A549 (cell line): ENCODE data around the gene IFNA2.

Experiments used
- CEBPB ChIP-seq, 2 experiments: fragments of >200 bp in 1 of 2; sonication (Bioruptor Twin) in 1 of 2; formaldehyde crosslinking in 1 of 2; IDR thresholded peaks; 2 replicates each; pipeline ENCODE4 v1.6.1; 2012 to 2016
- EP300 ChIP-seq, 2 experiments: fragments of >200 bp; sonication (Bioruptor Twin); formaldehyde crosslinking; IDR thresholded peaks; 2 replicates in 1 of 2; 3 replicates in 1 of 2; pipeline ENCODE4 v1.6.1; 2016 to 2017
- ESRRA ChIP-seq: fragments of 150-350 bp; IDR thresholded peaks from 2 replicates; pipeline ENCODE4 v1.6.1; 2014; ENCODE audit warnings: mild to moderate bottlenecking, low read length, borderline replicate concordance
- HOXB5 ChIP-seq: fragments of 250-450 bp; sonication (Bioruptor Pico); IDR thresholded peaks from 2 replicates; pipeline ENCODE4 v1.5.0; 2020; ENCODE audit warnings: mild to moderate bottlenecking, moderate library complexity
- KDM1A ChIP-seq: fragments of 200-600 bp; sonication (generic); IDR thresholded peaks from 2 replicates; pipeline ENCODE4 v1.6.1; 2016; ENCODE audit warnings: low read depth, mild to moderate bottlenecking
- RARB ChIP-seq: fragments of 250-450 bp; sonication (Bioruptor Pico); IDR thresholded peaks from 2 replicates; pipeline ENCODE4 v1.8.0; 2021; ENCODE audit warnings: mild to moderate bottlenecking, moderate library complexity
- RFX5 ChIP-seq: fragments of 450-650 bp; IDR thresholded peaks from 2 replicates; pipeline ENCODE4 v1.7.1; 2014; ENCODE audit warnings: antibody characterized with exemption, mild to moderate bottlenecking, moderate library complexity
- SMC3 ChIP-seq: fragments of >200 bp; sonication (Bioruptor Twin); formaldehyde crosslinking; IDR thresholded peaks from 3 replicates; pipeline ENCODE4 v1.6.1; 2018; ENCODE audit warnings: inconsistent platforms
- TFCP2L1 ChIP-seq: fragments of 250-450 bp; sonication (Bioruptor Pico); IDR thresholded peaks from 2 replicates; pipeline ENCODE4 v1.5.0; 2021; ENCODE audit warnings: mild to moderate bottlenecking
- TF ChIP-seq, protein P1 (sequence below): fragments of >200 bp; sonication (Bioruptor Twin); formaldehyde crosslinking; IDR thresholded peaks from 3 replicates; pipeline ENCODE4 v1.5.1; 2016
- TF ChIP-seq, protein P2 (sequence below): fragments of 450-650 bp; IDR thresholded peaks from 2 replicates; pipeline ENCODE4 v1.6.1; 2014; ENCODE audit warnings: antibody characterized with exemption
- TF ChIP-seq, protein P3 (sequence below): fragments of 150-350 bp; IDR thresholded peaks from 2 replicates; pipeline ENCODE4 v1.6.1; 2014; ENCODE audit warnings: low read depth, mild to moderate bottlenecking, low read length
- TF ChIP-seq, protein P4 (sequence below): IDR thresholded peaks from 2 replicates; pipeline ENCODE4 v1.6.1; 2012; ENCODE audit warnings: low read depth, borderline replicate concordance
- TF ChIP-seq, protein P5 (sequence below): fragments of 200-600 bp; sonication (generic); IDR thresholded peaks from 2 replicates; pipeline ENCODE4 v1.6.1; 2016; ENCODE audit warnings: antibody characterized with exemption, mild to moderate bottlenecking, moderate library complexity

DNA sequence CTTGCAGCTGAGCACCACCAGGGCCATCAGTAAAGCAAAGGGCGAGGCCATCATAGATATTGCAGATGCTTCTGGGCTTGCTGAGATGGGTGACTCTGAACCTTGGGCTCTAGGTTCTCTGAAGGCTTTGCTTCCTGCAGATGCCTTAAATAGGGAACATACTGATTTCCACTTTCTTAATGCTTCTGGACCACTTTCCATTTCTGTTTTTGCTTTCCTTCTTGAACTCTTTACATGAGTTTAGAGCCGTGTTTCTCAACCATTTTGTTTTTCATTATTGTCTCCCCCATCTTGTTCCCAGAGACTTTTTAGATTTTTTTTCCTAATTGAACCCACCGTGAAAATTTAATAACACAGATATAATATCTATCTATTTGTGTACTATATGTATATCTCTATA lies 17.2 kb downstream of the IFNA2 start, which contains the start of gene IFNA13:
- TF ChIP-seq ESRRA, result no peak
- TF ChIP-seq, protein P1, sequence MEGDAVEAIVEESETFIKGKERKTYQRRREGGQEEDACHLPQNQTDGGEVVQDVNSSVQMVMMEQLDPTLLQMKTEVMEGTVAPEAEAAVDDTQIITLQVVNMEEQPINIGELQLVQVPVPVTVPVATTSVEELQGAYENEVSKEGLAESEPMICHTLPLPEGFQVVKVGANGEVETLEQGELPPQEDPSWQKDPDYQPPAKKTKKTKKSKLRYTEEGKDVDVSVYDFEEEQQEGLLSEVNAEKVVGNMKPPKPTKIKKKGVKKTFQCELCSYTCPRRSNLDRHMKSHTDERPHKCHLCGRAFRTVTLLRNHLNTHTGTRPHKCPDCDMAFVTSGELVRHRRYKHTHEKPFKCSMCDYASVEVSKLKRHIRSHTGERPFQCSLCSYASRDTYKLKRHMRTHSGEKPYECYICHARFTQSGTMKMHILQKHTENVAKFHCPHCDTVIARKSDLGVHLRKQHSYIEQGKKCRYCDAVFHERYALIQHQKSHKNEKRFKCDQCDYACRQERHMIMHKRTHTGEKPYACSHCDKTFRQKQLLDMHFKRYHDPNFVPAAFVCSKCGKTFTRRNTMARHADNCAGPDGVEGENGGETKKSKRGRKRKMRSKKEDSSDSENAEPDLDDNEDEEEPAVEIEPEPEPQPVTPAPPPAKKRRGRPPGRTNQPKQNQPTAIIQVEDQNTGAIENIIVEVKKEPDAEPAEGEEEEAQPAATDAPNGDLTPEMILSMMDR, result no peak
- TF ChIP-seq, protein P2, sequence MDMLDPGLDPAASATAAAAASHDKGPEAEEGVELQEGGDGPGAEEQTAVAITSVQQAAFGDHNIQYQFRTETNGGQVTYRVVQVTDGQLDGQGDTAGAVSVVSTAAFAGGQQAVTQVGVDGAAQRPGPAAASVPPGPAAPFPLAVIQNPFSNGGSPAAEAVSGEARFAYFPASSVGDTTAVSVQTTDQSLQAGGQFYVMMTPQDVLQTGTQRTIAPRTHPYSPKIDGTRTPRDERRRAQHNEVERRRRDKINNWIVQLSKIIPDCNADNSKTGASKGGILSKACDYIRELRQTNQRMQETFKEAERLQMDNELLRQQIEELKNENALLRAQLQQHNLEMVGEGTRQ, result no peak
- TF ChIP-seq, protein P3, sequence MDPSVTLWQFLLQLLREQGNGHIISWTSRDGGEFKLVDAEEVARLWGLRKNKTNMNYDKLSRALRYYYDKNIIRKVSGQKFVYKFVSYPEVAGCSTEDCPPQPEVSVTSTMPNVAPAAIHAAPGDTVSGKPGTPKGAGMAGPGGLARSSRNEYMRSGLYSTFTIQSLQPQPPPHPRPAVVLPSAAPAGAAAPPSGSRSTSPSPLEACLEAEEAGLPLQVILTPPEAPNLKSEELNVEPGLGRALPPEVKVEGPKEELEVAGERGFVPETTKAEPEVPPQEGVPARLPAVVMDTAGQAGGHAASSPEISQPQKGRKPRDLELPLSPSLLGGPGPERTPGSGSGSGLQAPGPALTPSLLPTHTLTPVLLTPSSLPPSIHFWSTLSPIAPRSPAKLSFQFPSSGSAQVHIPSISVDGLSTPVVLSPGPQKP, result no peak
- TF ChIP-seq KDM1A, result no peak
- TF ChIP-seq SMC3, result no peak
- TF ChIP-seq EP300 (IDR thresholded peaks at IDR 0.05), result no peak
- TF ChIP-seq RFX5, result no peak
- TF ChIP-seq TFCP2L1 (CRISPR knock-in tag), result no peak
- no peak for TF ChIP-seq RARB (CRISPR knock-in tag)
- TF ChIP-seq CEBPB (IDR thresholded peaks at IDR 0.05), result no peak
- TF ChIP-seq HOXB5 (CRISPR knock-in tag), result no peak
- TF ChIP-seq, protein P4, sequence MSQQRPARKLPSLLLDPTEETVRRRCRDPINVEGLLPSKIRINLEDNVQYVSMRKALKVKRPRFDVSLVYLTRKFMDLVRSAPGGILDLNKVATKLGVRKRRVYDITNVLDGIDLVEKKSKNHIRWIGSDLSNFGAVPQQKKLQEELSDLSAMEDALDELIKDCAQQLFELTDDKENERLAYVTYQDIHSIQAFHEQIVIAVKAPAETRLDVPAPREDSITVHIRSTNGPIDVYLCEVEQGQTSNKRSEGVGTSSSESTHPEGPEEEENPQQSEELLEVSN, result no peak
- TF ChIP-seq, protein P5, sequence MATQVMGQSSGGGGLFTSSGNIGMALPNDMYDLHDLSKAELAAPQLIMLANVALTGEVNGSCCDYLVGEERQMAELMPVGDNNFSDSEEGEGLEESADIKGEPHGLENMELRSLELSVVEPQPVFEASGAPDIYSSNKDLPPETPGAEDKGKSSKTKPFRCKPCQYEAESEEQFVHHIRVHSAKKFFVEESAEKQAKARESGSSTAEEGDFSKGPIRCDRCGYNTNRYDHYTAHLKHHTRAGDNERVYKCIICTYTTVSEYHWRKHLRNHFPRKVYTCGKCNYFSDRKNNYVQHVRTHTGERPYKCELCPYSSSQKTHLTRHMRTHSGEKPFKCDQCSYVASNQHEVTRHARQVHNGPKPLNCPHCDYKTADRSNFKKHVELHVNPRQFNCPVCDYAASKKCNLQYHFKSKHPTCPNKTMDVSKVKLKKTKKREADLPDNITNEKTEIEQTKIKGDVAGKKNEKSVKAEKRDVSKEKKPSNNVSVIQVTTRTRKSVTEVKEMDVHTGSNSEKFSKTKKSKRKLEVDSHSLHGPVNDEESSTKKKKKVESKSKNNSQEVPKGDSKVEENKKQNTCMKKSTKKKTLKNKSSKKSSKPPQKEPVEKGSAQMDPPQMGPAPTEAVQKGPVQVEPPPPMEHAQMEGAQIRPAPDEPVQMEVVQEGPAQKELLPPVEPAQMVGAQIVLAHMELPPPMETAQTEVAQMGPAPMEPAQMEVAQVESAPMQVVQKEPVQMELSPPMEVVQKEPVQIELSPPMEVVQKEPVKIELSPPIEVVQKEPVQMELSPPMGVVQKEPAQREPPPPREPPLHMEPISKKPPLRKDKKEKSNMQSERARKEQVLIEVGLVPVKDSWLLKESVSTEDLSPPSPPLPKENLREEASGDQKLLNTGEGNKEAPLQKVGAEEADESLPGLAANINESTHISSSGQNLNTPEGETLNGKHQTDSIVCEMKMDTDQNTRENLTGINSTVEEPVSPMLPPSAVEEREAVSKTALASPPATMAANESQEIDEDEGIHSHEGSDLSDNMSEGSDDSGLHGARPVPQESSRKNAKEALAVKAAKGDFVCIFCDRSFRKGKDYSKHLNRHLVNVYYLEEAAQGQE, result no peak
